Measurements from ENCODE around the gene THTPA. TPM values are rescaled to one million over a fixed set of nuclear protein-coding genes. Genes with fewer than 3 reads are reported as not detected.

Gene THTPA
- total RNA-seq, 1 experiment from 2014 or later, result 20.0 TPM

DNA sequence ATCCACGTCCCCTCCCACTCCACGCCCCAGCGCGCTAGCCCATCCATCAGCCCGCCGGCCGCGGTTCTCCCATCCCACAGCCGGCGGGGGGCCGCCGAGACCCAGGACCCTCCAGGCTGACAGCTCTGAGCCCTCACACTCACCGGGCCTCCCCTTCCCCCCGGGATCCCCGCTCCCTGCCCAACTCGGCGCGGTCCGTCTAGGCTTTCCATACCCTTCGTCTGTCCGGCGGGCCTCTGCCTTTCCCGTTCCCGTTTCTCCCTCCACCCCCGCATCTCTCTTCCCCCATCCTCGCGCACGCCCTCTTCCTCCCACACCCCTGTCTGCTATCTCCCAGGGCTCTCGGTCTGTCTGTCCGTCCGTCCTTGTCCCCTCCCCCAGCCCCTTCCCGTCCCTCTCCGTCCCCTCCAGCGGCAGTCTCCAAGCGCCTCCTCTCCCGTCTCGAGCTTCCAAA, 5.2 kb upstream of the THTPA start (continued):
- TF ChIP-seq ARID4B (CRISPR knock-in tag; IDR thresholded peaks at IDR 0.05; ENCODE audit: borderline replicate concordance) (0 out of 2 replicates have a peak, but pooled peaks have one; percentile 17), NFYB (CRISPR knock-in tag; conservative IDR thresholded peaks at IDR 0.05; ENCODE audit: low read depth) (no peak), ZBTB21 (CRISPR knock-in tag; IDR thresholded peaks at IDR 0.05; ENCODE audit: borderline replicate concordance) (0 out of 2 replicates have a peak, but pooled peaks have one; percentile 22), JAZF1 (CRISPR knock-in tag; IDR thresholded peaks at IDR 0.05) (no peak), ZNF232 (CRISPR knock-in tag; IDR thresholded peaks at IDR 0.05) (0 out of 2 replicates have a peak, but pooled peaks have one; percentile 54), TP53 (CRISPR knock-in tag; IDR thresholded peaks at IDR 0.05) (peak; percentile 79; the same call in 1 of the 2 replicates), MYBL2 (CRISPR knock-in tag; IDR thresholded peaks at IDR 0.05) (0 out of 2 replicates have a peak, but pooled peaks have one; percentile 11), ZNF423 (CRISPR knock-in tag; IDR thresholded peaks at IDR 0.05) (no peak), ZNF532 (CRISPR knock-in tag; IDR thresholded peaks at IDR 0.05; ENCODE audit: borderline replicate concordance) (no peak), FOXP1 (CRISPR knock-in tag; IDR thresholded peaks at IDR 0.05; ENCODE audit: borderline replicate concordance) (peak; percentile 30; the same call in 1 of the 2 replicates), ZNF416 (CRISPR knock-in tag; IDR thresholded peaks at IDR 0.05) (no peak), PRDM15 (CRISPR knock-in tag; IDR thresholded peaks at IDR 0.05) (no peak), NR3C1 (CRISPR knock-in tag; conservative IDR thresholded peaks at IDR 0.05; ENCODE audit: low read depth) (peak; percentile 68; the same call in 1 of the 2 replicates)
- TF ChIP-seq, protein P1, sequence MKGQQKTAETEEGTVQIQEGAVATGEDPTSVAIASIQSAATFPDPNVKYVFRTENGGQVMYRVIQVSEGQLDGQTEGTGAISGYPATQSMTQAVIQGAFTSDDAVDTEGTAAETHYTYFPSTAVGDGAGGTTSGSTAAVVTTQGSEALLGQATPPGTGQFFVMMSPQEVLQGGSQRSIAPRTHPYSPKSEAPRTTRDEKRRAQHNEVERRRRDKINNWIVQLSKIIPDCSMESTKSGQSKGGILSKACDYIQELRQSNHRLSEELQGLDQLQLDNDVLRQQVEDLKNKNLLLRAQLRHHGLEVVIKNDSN (CRISPR knock-in tag; IDR thresholded peaks at IDR 0.05), result no peak
